Right lobe of liver (tissue), 6 donors: Measurements from ENCODE around the gene SMIM3. TPM values are rescaled to one million over a fixed set of nuclear protein-coding genes. Genes with fewer than 3 reads are reported as not detected.

Source experiments
- ATAC-seq, 4 donors: fragments of 200-7000 bp; cut with Tn5 transposase; one replicate each; pipeline ENCODE4 v1.9.1; 2020; ENCODE audit warnings: mild to moderate bottlenecking in 4 of 4, moderate library complexity in 4 of 4
- DNase-seq, 3 donors: peaks; one replicate each; pipeline ENCODE4 v3.0.0-alpha.2; 2020
- H3K27ac ChIP-seq, 3 donors: fragments of 200-600 bp; one replicate each; pipeline ENCODE4 v1.8.0; 2022
- H3K27me3 ChIP-seq, 2 donors: fragments of 200-600 bp; one replicate each; pipeline ENCODE4 v1.8.0; 2022
- H3K36me3 ChIP-seq, 4 donors: fragments of 200-600 bp; sonication (generic) in 1 of 4; one replicate each; pipeline versions ENCODE4 v1.5.1 to v1.8.0; 2017 to 2022; ENCODE audit warnings: control low read depth in 1 of 4
- H3K4me1 ChIP-seq, 4 donors: fragments of 200-600 bp; sonication (generic) in 1 of 4; one replicate each; pipeline versions ENCODE4 v1.5.1 to v1.8.0; 2017 to 2022; ENCODE audit warnings: control low read depth in 1 of 4
- H3K4me3 ChIP-seq, 3 donors: fragments of 200-600 bp; one replicate each; pipeline ENCODE4 v1.8.0; 2022
- H3K9me3 ChIP-seq, 4 donors: fragments of 200-600 bp; sonication (generic) in 1 of 4; one replicate each; pipeline versions ENCODE4 v1.5.1 to v1.8.0; 2017 to 2022; ENCODE audit warnings: control low read depth in 1 of 4
- CTCF ChIP-seq, 4 donors: fragments of 200-600 bp in 3 of 4; fragments of 450-650 bp in 1 of 4; IDR thresholded peaks; one replicate each; pipeline versions ENCODE4 v1.5.1 to v1.8.0; 2016 to 2022; ENCODE audit warnings: antibody characterized with exemption in 4 of 4, mild to moderate bottlenecking in 2 of 4
- POLR2A ChIP-seq: fragments of 450-650 bp; IDR thresholded peaks from one replicate; pipeline ENCODE4 v1.6.1; 2017; ENCODE audit warnings: antibody characterized with exemption, mild to moderate bottlenecking
- WGBS: methylation state at CpG from one replicate; pipeline ENCODE4 v1.1.6; 2018; ENCODE audit warnings: low coverage, low lambda C conversion rate; ENCODE audit not compliant: insufficient coverage; ENCODE audit errors: missing lambda C conversion rate; 5-methylcytosine and 5-hydroxymethylcytosine counted together
- intact Hi-C, 2 donors: fragments of 100-400 bp; cut with DNase I; formaldehyde crosslinking; loops; one replicate each; pipeline versions ENCODE4 v1.11.2 to v1.14.1; 2022
- total RNA-seq, 6 experiments: library from RNA; depleted of rRNA in 2 of 6; stranded (reverse); fragments of >200 nt in 2 of 6; fragmentation: NEBNext Ultra II Directional in 3 of 6; extraction: Animal tissue kit (Norgen Biotek cat#: 25700) in 3 of 6; gene quantifications; one replicate each; pipeline versions ENCODE4 v1.1.0 to v1.2.4, GENCODE V29; 2016 to 2023
- donor health status: DM: no; HTN: yes; CAD: no.
- donor health status: DM: no; HTN: no; CAD: no.
- donor health status: DM: no; HTN: no; CAD: no.
- donor health status: DM: no; HTN: yes; CAD: no.
- donor health status: DM: no; HTN: yes; CAD: no.

The SMIM3 gene
- total RNA-seq, 6 experiments from 2014 or later = 1.3 to 8.7 (median 3.6) TPM

- TF ChIP-seq POLR2A (no peak), CTCF (IDR thresholded peaks at IDR 0.05) (no peak)
- Histone ChIP-seq H3K27ac (peak overlapping the region; percentile 65 to 90 (median 71)), H3K9me3 (no peaks in the 10 kb centered on the region), H3K27me3 (no peaks in the 10 kb centered on the region), H3K36me3 (no peaks in the 10 kb centered on the region), H3K4me1 (peaks cover 0 to 6% (median 0%) of the 10 kb centered on the region in 4 donors), H3K4me3 (peak overlapping the region; percentile 69 to 81 (median 73))
- no peak for DNase-seq
- intact Hi-C loops = no loop called here
- 20% methylated on average over 3 of the region's 7 CpGs for WGBS
- peak; percentile 2 to 18 (median 10) for ATAC-seq
Observed at GRCh38 chr5:150778088-150778516, 455 bp upstream of the SMIM3 start.

DNA sequence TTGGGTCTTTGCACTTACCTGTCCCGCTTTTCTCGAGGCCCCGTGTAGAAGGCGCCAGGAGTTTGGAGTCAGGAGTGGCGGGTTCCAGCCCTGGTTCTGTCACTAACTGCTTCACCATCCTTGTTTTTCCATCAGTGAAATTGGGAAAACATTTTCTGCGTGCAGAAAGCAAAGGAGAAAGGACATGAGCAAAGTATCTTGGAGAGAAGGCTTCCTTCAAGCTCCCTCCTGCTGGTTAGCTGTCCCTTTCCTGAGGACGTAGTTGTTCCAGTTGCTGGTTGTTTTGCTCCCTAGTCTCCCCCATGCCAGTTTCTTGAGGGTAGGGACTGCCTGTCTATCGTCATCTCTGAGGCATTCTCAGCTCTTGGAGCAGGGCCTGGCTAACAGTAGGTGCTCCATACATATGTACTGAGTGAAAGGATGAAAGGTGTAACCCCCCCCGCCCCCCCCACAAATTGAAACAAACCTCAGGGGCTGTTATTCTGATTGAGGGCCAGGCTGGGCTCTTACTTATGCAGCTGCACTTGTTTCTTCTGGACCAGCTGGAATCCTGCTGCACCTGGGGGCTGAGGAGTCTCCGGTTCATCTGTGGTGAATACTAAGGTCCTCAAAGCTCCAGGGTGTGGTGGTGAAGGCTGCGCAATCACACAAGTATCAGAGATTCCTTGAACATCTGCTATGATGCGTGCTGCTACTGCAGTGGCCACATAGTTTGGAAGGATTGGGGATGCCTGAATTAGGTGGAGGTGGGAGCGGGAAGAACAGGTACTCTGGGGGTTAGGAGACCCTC, 1.0 kb downstream of the SMIM3 start:
- no peak for DNase-seq
- Histone ChIP-seq H3K4me1 (peaks cover 0 to 6% (median 0%) of the 10 kb centered on the region in 4 donors), H3K27ac (peak overlapping the region; percentile 65 to 90 (median 71)), H3K9me3 (no peaks in the 10 kb centered on the region), H3K4me3 (peak overlapping the region; percentile 69 to 81 (median 73)), H3K36me3 (no peaks in the 10 kb centered on the region), H3K27me3 (no peaks in the 10 kb centered on the region)
- no peak for ATAC-seq
- WGBS = 15% methylated on average over 9 of the region's 13 CpGs
- TF ChIP-seq CTCF (IDR thresholded peaks at IDR 0.05) (no peak), POLR2A (no peak)
- intact Hi-C loops = no loop called here

- ATAC-seq (peak in 2 of 4 donors; percentile 3 to 16), DNase-seq (no peak)
- peak; percentile 47 for TF ChIP-seq POLR2A
- TF ChIP-seq CTCF (IDR thresholded peaks at IDR 0.05) = no peak
- peaks cover 0 to 6% (median 0%) of the 10 kb centered on the region in 4 donors for H3K4me1 ChIP-seq
- H3K9me3 ChIP-seq = no peaks in the 10 kb centered on the region
- no peak overlapping the region for H3K4me3 ChIP-seq
- peak overlapping the region; percentile 24 to 90 (median 71) for H3K27ac ChIP-seq
- 44% methylated on average over 6 of the region's 6 CpGs for WGBS
- intact Hi-C loops = no loop called here
- H3K27me3 ChIP-seq = no peaks in the 10 kb centered on the region
- no peaks in the 10 kb centered on the region for H3K36me3 ChIP-seq
Observed at GRCh38 chr5:150780187-150780692, 1.7 kb downstream of the SMIM3 start.

DNA sequence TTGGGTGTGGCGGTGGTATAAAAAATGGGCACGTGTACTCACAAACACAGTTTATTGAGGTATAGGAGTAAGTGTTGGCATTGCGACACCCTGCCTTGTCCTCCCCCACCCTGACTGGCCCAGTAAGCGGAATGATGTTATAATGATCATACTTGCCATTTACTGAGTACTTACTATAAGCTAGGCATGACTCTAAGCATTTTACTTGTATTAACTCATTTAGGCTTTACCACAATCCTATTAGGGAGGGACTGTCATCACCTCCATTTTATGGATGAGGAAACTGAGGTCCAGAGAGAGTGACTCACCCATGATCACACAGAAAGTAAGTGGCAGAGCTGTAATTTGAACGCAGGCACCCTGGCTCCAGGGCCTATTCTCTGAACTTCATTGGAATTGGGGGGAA, 2.3 kb downstream of the SMIM3 start:
- WGBS = 74% methylated on average over 5 of the region's 5 CpGs
- ATAC-seq (no peak), DNase-seq (no peak)
- intact Hi-C loops = no loop called here
- Histone ChIP-seq H3K27me3 (no peaks in the 10 kb centered on the region), H3K27ac (peak overlapping the region; percentile 6 to 90 (median 71)), H3K4me1 (peaks cover 0 to 6% (median 0%) of the 10 kb centered on the region in 4 donors), H3K9me3 (no peaks in the 10 kb centered on the region), H3K36me3 (no peaks in the 10 kb centered on the region), H3K4me3 (no peak overlapping the region)
- TF ChIP-seq CTCF (IDR thresholded peaks at IDR 0.05) (no peak), POLR2A (no peak)
